ENCODE results near the gene KLHL3.
"Not testable (repeated sequence)": the region's sequence is repeated elsewhere in the genome, so short reads cannot be mapped to it uniquely, and the experiment has no call there.

The KLHL3 gene, protein sequence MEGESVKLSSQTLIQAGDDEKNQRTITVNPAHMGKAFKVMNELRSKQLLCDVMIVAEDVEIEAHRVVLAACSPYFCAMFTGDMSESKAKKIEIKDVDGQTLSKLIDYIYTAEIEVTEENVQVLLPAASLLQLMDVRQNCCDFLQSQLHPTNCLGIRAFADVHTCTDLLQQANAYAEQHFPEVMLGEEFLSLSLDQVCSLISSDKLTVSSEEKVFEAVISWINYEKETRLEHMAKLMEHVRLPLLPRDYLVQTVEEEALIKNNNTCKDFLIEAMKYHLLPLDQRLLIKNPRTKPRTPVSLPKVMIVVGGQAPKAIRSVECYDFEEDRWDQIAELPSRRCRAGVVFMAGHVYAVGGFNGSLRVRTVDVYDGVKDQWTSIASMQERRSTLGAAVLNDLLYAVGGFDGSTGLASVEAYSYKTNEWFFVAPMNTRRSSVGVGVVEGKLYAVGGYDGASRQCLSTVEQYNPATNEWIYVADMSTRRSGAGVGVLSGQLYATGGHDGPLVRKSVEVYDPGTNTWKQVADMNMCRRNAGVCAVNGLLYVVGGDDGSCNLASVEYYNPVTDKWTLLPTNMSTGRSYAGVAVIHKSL

DNA sequence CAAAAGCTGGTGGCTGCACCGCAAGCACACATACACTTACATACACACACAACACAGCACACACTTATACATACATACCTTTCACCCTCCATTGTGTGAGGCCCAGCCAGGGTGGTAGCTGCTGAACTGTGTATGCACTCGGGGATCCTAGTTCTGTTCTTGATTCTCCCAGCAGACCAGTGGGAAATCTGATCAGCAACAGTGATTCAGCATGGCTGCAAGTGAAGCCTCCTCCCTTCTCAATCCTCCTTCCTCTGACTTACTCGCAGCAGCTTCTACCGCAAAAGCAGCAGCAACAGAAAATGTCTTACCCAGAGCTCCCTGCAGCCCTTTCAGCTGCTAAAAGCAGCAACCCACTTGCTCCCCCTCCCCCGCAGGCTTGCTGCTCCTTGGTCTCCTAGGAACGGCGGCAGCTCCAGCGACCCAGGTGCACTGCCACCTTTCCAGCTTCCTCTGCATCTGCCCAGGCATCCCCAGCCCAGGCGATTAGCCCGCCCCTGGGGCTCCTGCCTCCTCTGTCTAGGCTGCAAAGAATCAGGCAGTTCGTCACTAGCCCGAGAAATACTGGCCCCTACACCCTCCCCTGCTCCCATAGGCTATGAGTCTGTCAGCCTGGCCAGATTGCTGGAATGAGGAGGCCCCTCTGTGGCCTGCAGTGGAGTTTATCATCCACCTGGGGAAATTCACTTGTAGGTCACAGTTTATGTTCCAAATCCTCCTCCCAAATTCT is at the start of gene KLHL3:
TSS of gene KLHL3 (minus strand) at position 535 of the 730 bp plus-strand sequence. CDS start at position 92, 443 bp downstream.
- H3K27ac ChIP-seq (ENCODE audit: low read depth, low read length): no peak within 1 kb of the TSS
- peaks cover 23 to 28% of the 10 kb centered on the region in 2 donors for H3K4me1 ChIP-seq (ENCODE audit: control insufficient read depth in 1 of 2, insufficient read depth in 2 of 2, low read length in 2 of 2)
- H3K36me3 ChIP-seq (ENCODE audit: control insufficient read depth in 1 of 2, insufficient read depth in 2 of 2, low read length in 2 of 2): no peaks in the 10 kb centered on the region
- peak within 1 kb of the TSS; percentile 48 to 67 for H3K9ac ChIP-seq (ENCODE audit: low read depth in 1 of 2, low read length in 2 of 2)
- peak within 1 kb of the TSS; percentile 71 to 86 for H3K4me3 ChIP-seq (ENCODE audit: low read depth in 1 of 2, low read length in 2 of 2)
- H3K9me3 ChIP-seq (ENCODE audit: control insufficient read depth in 1 of 2, low read length in 2 of 2): no peaks in the 10 kb centered on the region
- no peaks in the 10 kb centered on the region for H3K27me3 ChIP-seq (ENCODE audit: control insufficient read depth in 1 of 2, insufficient read depth in 2 of 2, low read length in 2 of 2)

GRCh38 chr5:137782984-137783536 is 47.2 kb upstream of the KLHL3 start:
- no peaks in the 10 kb centered on the region for H3K9me3 ChIP-seq (ENCODE audit: control insufficient read depth in 1 of 2, low read length in 2 of 2)
- no peak overlapping the region for H3K4me3 ChIP-seq (ENCODE audit: low read depth in 1 of 2, low read length in 2 of 2)
- no peak overlapping the region for H3K27ac ChIP-seq (ENCODE audit: low read depth, low read length)
- H3K9ac ChIP-seq (ENCODE audit: low read depth in 1 of 2, low read length in 2 of 2): no peak overlapping the region
- no peaks in the 10 kb centered on the region for H3K4me1 ChIP-seq (ENCODE audit: control insufficient read depth in 1 of 2, insufficient read depth in 2 of 2, low read length in 2 of 2)
- H3K27me3 ChIP-seq (ENCODE audit: control insufficient read depth in 1 of 2, insufficient read depth in 2 of 2, low read length in 2 of 2): no peaks in the 10 kb centered on the region
- H3K36me3 ChIP-seq (ENCODE audit: control insufficient read depth in 1 of 2, insufficient read depth in 2 of 2, low read length in 2 of 2): no peaks in the 10 kb centered on the region

GRCh38 chr5:137782055-137782454 is 46.2 kb upstream of the KLHL3 start:
- Histone ChIP-seq H3K4me3 (ENCODE audit: low read depth in 1 of 2, low read length in 2 of 2) (no peak overlapping the region), H3K27me3 (ENCODE audit: control insufficient read depth in 1 of 2, insufficient read depth in 2 of 2, low read length in 2 of 2) (no peaks in the 10 kb centered on the region), H3K36me3 (ENCODE audit: control insufficient read depth in 1 of 2, insufficient read depth in 2 of 2, low read length in 2 of 2) (no peaks in the 10 kb centered on the region), H3K4me1 (ENCODE audit: control insufficient read depth in 1 of 2, insufficient read depth in 2 of 2, low read length in 2 of 2) (no peaks in the 10 kb centered on the region), H3K9me3 (ENCODE audit: control insufficient read depth in 1 of 2, low read length in 2 of 2) (no peaks in the 10 kb centered on the region), H3K9ac (ENCODE audit: low read depth in 1 of 2, low read length in 2 of 2) (no peak overlapping the region), H3K27ac (ENCODE audit: low read depth, low read length) (no peak overlapping the region)

- Histone ChIP-seq H3K27ac (ENCODE audit: low read depth, low read length) (no peak overlapping the region), H3K27me3 (ENCODE audit: control insufficient read depth in 1 of 2, insufficient read depth in 2 of 2, low read length in 2 of 2) (no peaks in the 10 kb centered on the region), H3K9me3 (ENCODE audit: control insufficient read depth in 1 of 2, low read length in 2 of 2) (no peaks in the 10 kb centered on the region), H3K36me3 (ENCODE audit: control insufficient read depth in 1 of 2, insufficient read depth in 2 of 2, low read length in 2 of 2) (no peaks in the 10 kb centered on the region), H3K4me1 (ENCODE audit: control insufficient read depth in 1 of 2, insufficient read depth in 2 of 2, low read length in 2 of 2) (no peaks in the 10 kb centered on the region), H3K9ac (ENCODE audit: low read depth in 1 of 2, low read length in 2 of 2) (no peak overlapping the region), H3K4me3 (ENCODE audit: low read depth in 1 of 2, low read length in 2 of 2) (no peak overlapping the region)
Measured at GRCh38 chr5:137778772-137779564, 43.1 kb upstream of the KLHL3 start.

GRCh38 chr5:137767937-137768336 is 32.0 kb upstream of the KLHL3 start:
- H3K9me3 ChIP-seq (ENCODE audit: control insufficient read depth in 1 of 2, low read length in 2 of 2); H3K4me1 ChIP-seq (ENCODE audit: control insufficient read depth in 1 of 2, insufficient read depth in 2 of 2, low read length in 2 of 2); H3K9ac ChIP-seq (ENCODE audit: low read depth in 1 of 2, low read length in 2 of 2); H3K27ac ChIP-seq (ENCODE audit: low read depth, low read length); H3K4me3 ChIP-seq (ENCODE audit: low read depth in 1 of 2, low read length in 2 of 2); H3K27me3 ChIP-seq (ENCODE audit: control insufficient read depth in 1 of 2, insufficient read depth in 2 of 2, low read length in 2 of 2); H3K36me3 ChIP-seq (ENCODE audit: control insufficient read depth in 1 of 2, insufficient read depth in 2 of 2, low read length in 2 of 2): not testable (repeated sequence)

DNA sequence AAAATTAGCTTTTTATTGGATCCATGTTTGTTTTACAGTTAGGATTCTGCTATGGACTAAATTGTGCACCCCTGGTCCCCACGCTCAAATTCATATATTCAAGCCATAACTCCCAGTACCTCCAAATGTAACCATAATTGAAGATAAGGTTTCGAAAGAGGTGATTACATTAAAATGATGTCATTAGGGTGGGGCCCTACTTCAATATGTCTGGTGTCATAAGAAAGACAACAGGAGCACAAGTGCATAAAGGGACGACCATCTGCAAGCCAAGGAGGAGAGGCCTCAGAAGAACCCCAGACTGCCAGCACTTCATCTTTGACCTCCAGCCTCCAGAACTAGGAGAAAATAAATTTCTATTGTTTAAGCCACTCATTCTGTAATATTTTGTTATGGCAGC is 25.7 kb upstream of the KLHL3 start:
- no peak overlapping the region for H3K27ac ChIP-seq (ENCODE audit: low read depth, low read length)

DNA sequence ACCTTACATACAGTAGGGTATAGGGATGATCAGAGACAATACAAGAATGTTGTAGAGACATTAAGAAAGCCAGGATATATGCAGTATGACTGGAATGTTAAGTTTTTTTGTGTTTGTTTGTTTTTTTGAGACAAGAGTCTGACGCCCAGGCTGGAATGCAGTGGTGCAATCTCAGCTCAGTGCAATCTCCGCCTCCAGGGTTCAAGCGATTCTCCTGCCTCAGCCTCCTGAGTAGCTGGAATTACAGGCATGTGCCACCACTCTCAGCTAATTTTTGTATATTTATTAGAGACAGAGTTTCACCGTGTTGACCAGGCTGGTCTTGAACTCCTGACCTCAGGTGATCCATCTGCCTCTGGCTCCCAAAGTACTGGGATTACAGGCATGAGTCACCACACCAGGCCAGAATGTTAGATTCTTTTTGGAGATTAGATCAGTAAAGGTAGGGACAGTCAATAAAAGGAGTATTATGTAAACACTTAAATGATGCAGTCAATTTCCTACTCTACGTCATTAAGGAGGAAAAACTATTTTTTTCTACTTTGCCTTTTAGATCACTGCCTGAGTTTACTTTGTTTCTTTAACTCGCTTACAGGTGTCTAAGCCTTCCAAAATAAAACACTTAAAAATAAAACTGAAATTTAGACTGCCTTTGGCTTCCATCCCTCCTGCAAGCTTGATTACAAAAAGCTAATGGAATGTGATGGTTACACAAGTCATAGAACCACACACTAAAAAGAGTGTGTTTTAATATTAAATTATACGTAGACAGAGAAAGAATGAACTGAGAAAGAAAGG is 25.0 kb upstream of the KLHL3 start:
- Histone ChIP-seq H3K27me3 (ENCODE audit: control insufficient read depth in 1 of 2, insufficient read depth in 2 of 2, low read length in 2 of 2) (no peaks in the 10 kb centered on the region), H3K9ac (ENCODE audit: low read depth in 1 of 2, low read length in 2 of 2) (no peak overlapping the region), H3K27ac (ENCODE audit: low read depth, low read length) (no peak overlapping the region), H3K4me3 (ENCODE audit: low read depth in 1 of 2, low read length in 2 of 2) (no peak overlapping the region), H3K36me3 (ENCODE audit: control insufficient read depth in 1 of 2, insufficient read depth in 2 of 2, low read length in 2 of 2) (no peaks in the 10 kb centered on the region), H3K9me3 (ENCODE audit: control insufficient read depth in 1 of 2, low read length in 2 of 2) (no peaks in the 10 kb centered on the region), H3K4me1 (ENCODE audit: control insufficient read depth in 1 of 2, insufficient read depth in 2 of 2, low read length in 2 of 2) (no peaks in the 10 kb centered on the region)

More for the DNA sequence above, 25.7 kb upstream of the KLHL3 start:
- H3K36me3 ChIP-seq (ENCODE audit: control insufficient read depth in 1 of 2, insufficient read depth in 2 of 2, low read length in 2 of 2): no peaks in the 10 kb centered on the region
- H3K4me3 ChIP-seq (ENCODE audit: low read depth in 1 of 2, low read length in 2 of 2): no peak overlapping the region
- H3K9ac ChIP-seq (ENCODE audit: low read depth in 1 of 2, low read length in 2 of 2): no peak overlapping the region
- no peaks in the 10 kb centered on the region for H3K9me3 ChIP-seq (ENCODE audit: control insufficient read depth in 1 of 2, low read length in 2 of 2)
- H3K4me1 ChIP-seq (ENCODE audit: control insufficient read depth in 1 of 2, insufficient read depth in 2 of 2, low read length in 2 of 2): no peaks in the 10 kb centered on the region
- H3K27me3 ChIP-seq (ENCODE audit: control insufficient read depth in 1 of 2, insufficient read depth in 2 of 2, low read length in 2 of 2): no peaks in the 10 kb centered on the region

GRCh38 chr5:137760294-137760693 is 24.4 kb upstream of the KLHL3 start:
- H3K27ac ChIP-seq (ENCODE audit: low read depth, low read length): no peak overlapping the region
- H3K27me3 ChIP-seq (ENCODE audit: control insufficient read depth in 1 of 2, insufficient read depth in 2 of 2, low read length in 2 of 2): no peaks in the 10 kb centered on the region
- no peaks in the 10 kb centered on the region for H3K9me3 ChIP-seq (ENCODE audit: control insufficient read depth in 1 of 2, low read length in 2 of 2)
- no peaks in the 10 kb centered on the region for H3K4me1 ChIP-seq (ENCODE audit: control insufficient read depth in 1 of 2, insufficient read depth in 2 of 2, low read length in 2 of 2)
- no peak overlapping the region for H3K4me3 ChIP-seq (ENCODE audit: low read depth in 1 of 2, low read length in 2 of 2)
- H3K36me3 ChIP-seq (ENCODE audit: control insufficient read depth in 1 of 2, insufficient read depth in 2 of 2, low read length in 2 of 2): no peaks in the 10 kb centered on the region
- no peak overlapping the region for H3K9ac ChIP-seq (ENCODE audit: low read depth in 1 of 2, low read length in 2 of 2)

DNA sequence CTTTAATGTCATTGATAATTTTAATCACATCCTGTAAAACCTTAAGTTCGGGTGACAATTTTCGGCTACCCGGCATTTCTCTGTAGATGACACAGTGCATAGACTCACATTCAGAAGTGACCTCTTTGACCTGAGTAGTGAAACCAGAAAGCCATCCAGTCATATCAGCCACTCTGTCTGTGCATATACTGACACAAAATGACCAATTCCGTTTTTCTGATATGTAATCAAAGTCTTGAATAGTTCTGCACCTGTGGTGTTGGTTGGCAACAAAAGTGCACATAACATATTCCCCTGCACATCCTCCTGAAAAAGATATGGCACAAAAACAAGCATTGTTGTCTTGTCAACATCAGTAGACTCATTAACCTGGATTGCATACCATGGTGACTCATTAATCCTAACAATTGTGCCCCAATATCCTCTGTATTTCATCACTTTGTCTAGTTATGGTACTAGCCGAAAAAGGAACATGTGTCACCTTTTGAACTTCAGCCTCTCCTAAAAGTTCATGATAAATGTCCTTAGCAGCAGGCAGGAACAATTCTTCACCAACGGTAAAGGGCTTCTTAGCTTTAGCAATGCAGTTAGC is 22.9 kb upstream of the KLHL3 start:
- Histone ChIP-seq H3K27ac (ENCODE audit: low read depth, low read length) (no peak overlapping the region), H3K4me1 (ENCODE audit: control insufficient read depth in 1 of 2, insufficient read depth in 2 of 2, low read length in 2 of 2) (no peaks in the 10 kb centered on the region), H3K4me3 (ENCODE audit: low read depth in 1 of 2, low read length in 2 of 2) (no peak overlapping the region), H3K27me3 (ENCODE audit: control insufficient read depth in 1 of 2, insufficient read depth in 2 of 2, low read length in 2 of 2) (no peaks in the 10 kb centered on the region), H3K9ac (ENCODE audit: low read depth in 1 of 2, low read length in 2 of 2) (no peak overlapping the region), H3K36me3 (ENCODE audit: control insufficient read depth in 1 of 2, insufficient read depth in 2 of 2, low read length in 2 of 2) (no peaks in the 10 kb centered on the region), H3K9me3 (ENCODE audit: control insufficient read depth in 1 of 2, low read length in 2 of 2) (no peaks in the 10 kb centered on the region)

Data from duodenal mucosa (tissue), 2 donors.